SK-N-SH (cell line): ENCODE measurements around the gene NCF4. TPM values are rescaled to one million over a fixed set of nuclear protein-coding genes. Genes with fewer than 3 reads are reported as not detected.

Experiments
- CTCF ChIA-PET: fragments of 300-600, 350-600 bp; formaldehyde crosslinking; extraction: SDS; loops from one replicate; lab custom pipeline; 2021; lab: Yijun Ruan, JAX
- POLR2A ChIA-PET: fragments of 350-600 bp; sonication (Branson Sonifier 250); formaldehyde crosslinking; extraction: SDS; loops from one replicate; lab custom pipeline; 2020; ENCODE audit warnings: antibody characterized with exemption, inconsistent platforms; lab: Yijun Ruan, JAX
- DNase-seq: peaks from one replicate; pipeline ENCODE4 v3.0.0; 2012
- H2AFZ ChIP-seq: fragments of 200-600 bp; sonication (generic); 2 replicates; pipeline ENCODE4 v1.8.1; 2016; ENCODE audit warnings: antibody characterized with exemption, mild to moderate bottlenecking, low read depth
- H3F3A ChIP-seq: fragments of 200-600 bp; sonication (generic); replicated peaks from 2 replicates; pipeline ENCODE3; 2016; ENCODE audit warnings: antibody characterized with exemption, mild to moderate bottlenecking; ENCODE audit not compliant: insufficient read depth
- H3K27ac ChIP-seq, 2 experiments: fragments of 200-500 bp in 1 of 2; fragments of 200-600 bp in 1 of 2; sonication (Bioruptor generic) in 1 of 2; sonication (generic), shearing (Covaris generic) in 1 of 2; 2 replicates each; pipeline versions ENCODE4 v1.5.1 to v1.6.1; 2014 to 2016; ENCODE audit warnings: low read depth in 2 of 2, inconsistent platforms in 1 of 2, low read length in 1 of 2, mild to moderate bottlenecking in 1 of 2, mixed read lengths in 1 of 2
- H3K27me3 ChIP-seq: fragments of 200-600 bp; sonication (generic), shearing (Covaris generic); 2 replicates; pipeline ENCODE4 v1.6.1; 2016; ENCODE audit warnings: mixed run types; ENCODE audit not compliant: insufficient read depth
- H3K36me3 ChIP-seq, 2 experiments: fragments of 200-500 bp in 1 of 2; fragments of 200-600 bp in 1 of 2; sonication (Bioruptor generic) in 1 of 2; sonication (generic) in 1 of 2; replicated peaks in 1 of 2; 2 replicates each; pipeline versions ENCODE3 to v1.5.1; 2014 to 2016; ENCODE audit warnings: low read length in 1 of 2, mild to moderate bottlenecking in 1 of 2; ENCODE audit not compliant: insufficient read depth in 2 of 2, control insufficient read depth in 1 of 2
- H3K4me1 ChIP-seq, 2 experiments: fragments of 200-500 bp in 1 of 2; fragments of 200-600 bp in 1 of 2; sonication (Bioruptor generic) in 1 of 2; sonication (generic), shearing (Covaris generic) in 1 of 2; 2 replicates each; pipeline versions ENCODE4 v1.5.1 to v1.6.1; 2014 to 2016; ENCODE audit warnings: low read depth in 1 of 2, low read length in 1 of 2, mixed run types in 1 of 2; ENCODE audit not compliant: insufficient read depth in 2 of 2, control insufficient read depth in 1 of 2
- H3K4me2 ChIP-seq: fragments of 200-600 bp; sonication (generic), shearing (Covaris generic); 2 replicates; pipeline ENCODE4 v1.6.1; 2017; ENCODE audit warnings: mixed run types
- H3K4me3 ChIP-seq, 2 experiments: fragments of 200-500 bp in 1 of 2; fragments of 200-600 bp in 1 of 2; sonication (Bioruptor generic) in 1 of 2; sonication (generic), shearing (Covaris generic) in 1 of 2; 2 replicates each; pipeline versions ENCODE4 v1.5.1 to v1.8.1; 2014 to 2016; ENCODE audit warnings: low read depth in 2 of 2, inconsistent platforms in 1 of 2, low read length in 1 of 2, mild to moderate bottlenecking in 1 of 2, mixed read lengths in 1 of 2, moderate library complexity in 1 of 2
- H3K79me2 ChIP-seq: fragments of 200-600 bp; sonication (generic); 2 replicates; pipeline ENCODE4 v1.8.1; 2017; ENCODE audit warnings: mild to moderate bottlenecking; ENCODE audit not compliant: insufficient read depth
- H3K9ac ChIP-seq: fragments of 200-600 bp; sonication (generic); 2 replicates; pipeline ENCODE4 v1.6.1; 2017; ENCODE audit warnings: mixed run types
- H3K9me2 ChIP-seq: fragments of 200-600 bp; sonication (generic); 2 replicates; pipeline ENCODE4 v1.6.1; 2017; ENCODE audit warnings: mixed run types
- H3K9me3 ChIP-seq: fragments of 200-600 bp; sonication (generic); 2 replicates; pipeline ENCODE4 v1.6.1; 2017; ENCODE audit warnings: mixed run types, mild to moderate bottlenecking, moderate library complexity
- H4K20me1 ChIP-seq: fragments of 200-600 bp; sonication (generic); 2 replicates; pipeline ENCODE4 v1.6.1; 2017; ENCODE audit warnings: mild to moderate bottlenecking, mixed run types; ENCODE audit not compliant: insufficient read depth
- CHD2 ChIP-seq: fragments of 150-350 bp; IDR thresholded peaks from 2 replicates; pipeline ENCODE4 v1.6.1; 2018; ENCODE audit warnings: low read length; ENCODE audit not compliant: partially characterized antibody
- ELF1 ChIP-seq: IDR thresholded peaks from 2 replicates; pipeline ENCODE4 v1.4.0; 2012
- EP300 ChIP-seq, 2 experiments: IDR thresholded peaks; 2 replicates each; pipeline versions ENCODE4 v1.4.0 to v1.6.1; 2012; ENCODE audit warnings: borderline replicate concordance in 1 of 2, low read depth in 1 of 2, low read length in 1 of 2
- EZH2phosphoT487 ChIP-seq: fragments of 200-600 bp; sonication (generic); IDR thresholded peaks from 2 replicates; pipeline ENCODE4 v1.6.1; 2017; ENCODE audit warnings: low read depth, mixed run types, mild to moderate bottlenecking, antibody characterized with exemption, moderate library complexity, borderline replicate concordance
- FOSL2 ChIP-seq: IDR thresholded peaks from 2 replicates; pipeline ENCODE4 v1.4.0; 2012; ENCODE audit warnings: low read depth, mild to moderate bottlenecking, moderate library complexity, borderline replicate concordance
- FOXJ3 ChIP-seq: sonication (generic); formaldehyde crosslinking; IDR thresholded peaks from 2 replicates; pipeline ENCODE4 v1.5.1; 2020; ENCODE audit warnings: mild to moderate bottlenecking, missing genetic modification reagents
- FOXM1 ChIP-seq: IDR thresholded peaks from 2 replicates; pipeline ENCODE4 v1.4.0; 2012; ENCODE audit warnings: low read depth, mild to moderate bottlenecking
- JUND ChIP-seq: IDR thresholded peaks from 2 replicates; pipeline ENCODE4 v1.4.0; 2012
- MEF2A ChIP-seq: IDR thresholded peaks from 2 replicates; pipeline ENCODE4 v1.4.0; 2012; ENCODE audit warnings: low read depth, borderline replicate concordance
- MXI1 ChIP-seq: IDR thresholded peaks from 2 replicates; pipeline ENCODE4 v1.6.1; 2012; ENCODE audit warnings: mild to moderate bottlenecking, low read depth, low read length, improper control_type of control experiment
- NFIC ChIP-seq: IDR thresholded peaks from 2 replicates; pipeline ENCODE4 v1.4.0; 2012; ENCODE audit warnings: borderline replicate concordance
- NRF1 ChIP-seq: IDR thresholded peaks from 2 replicates; pipeline ENCODE4 v1.6.1; 2012; ENCODE audit warnings: low read depth, mild to moderate bottlenecking, low read length
- POLR2AphosphoS5 ChIP-seq: IDR thresholded peaks from 2 replicates; pipeline ENCODE4 v1.6.1; 2012; ENCODE audit warnings: low read depth, low read length
- SIN3A ChIP-seq: IDR thresholded peaks from 2 replicates; pipeline ENCODE4 v1.6.1; 2012; ENCODE audit warnings: low read depth, mild to moderate bottlenecking, low read length, moderate library complexity, borderline replicate concordance
- WGBS: methylation state at CpG from one replicate; pipeline ENCODE4 v1.1.6; 2017; ENCODE audit warnings: low lambda C conversion rate; 5-methylcytosine and 5-hydroxymethylcytosine counted together
- polyA plus RNA-seq, 3 experiments: library from polyadenylated mRNA; depleted of rRNA; stranded (reverse); fragments of >200 nt; gene quantifications; 2 replicates each; pipeline ENCODE4 v1.2.3, GENCODE V29; 2012
- TF ChIP-seq, protein P1 (sequence below): IDR thresholded peaks from 2 replicates; pipeline ENCODE4 v1.4.0; 2012; ENCODE audit warnings: low read depth, borderline replicate concordance
- TF ChIP-seq, protein P2 (sequence below): IDR thresholded peaks from 2 replicates; pipeline ENCODE4 v1.4.0; 2012; ENCODE audit warnings: low read depth
- TF ChIP-seq, protein P3 (sequence below): IDR thresholded peaks from 2 replicates; pipeline ENCODE4 v1.4.0; 2012; ENCODE audit warnings: low read depth, borderline replicate concordance
- TF ChIP-seq, protein P4 (sequence below): IDR thresholded peaks from 2 replicates; pipeline ENCODE4 v1.6.1; 2012; ENCODE audit warnings: mild to moderate bottlenecking, low read depth, low read length, moderate library complexity
- TF ChIP-seq, protein P5 (sequence below): fragments of 150-350 bp; IDR thresholded peaks from 2 replicates; pipeline ENCODE4 v1.6.1; 2017; ENCODE audit warnings: antibody characterized with exemption, low read length, low read depth, borderline replicate concordance

NCF4 gene
- polyA plus RNA-seq, 1 of the 3 experiments (the other 2 are of a cell fraction) = not detected

DNA sequence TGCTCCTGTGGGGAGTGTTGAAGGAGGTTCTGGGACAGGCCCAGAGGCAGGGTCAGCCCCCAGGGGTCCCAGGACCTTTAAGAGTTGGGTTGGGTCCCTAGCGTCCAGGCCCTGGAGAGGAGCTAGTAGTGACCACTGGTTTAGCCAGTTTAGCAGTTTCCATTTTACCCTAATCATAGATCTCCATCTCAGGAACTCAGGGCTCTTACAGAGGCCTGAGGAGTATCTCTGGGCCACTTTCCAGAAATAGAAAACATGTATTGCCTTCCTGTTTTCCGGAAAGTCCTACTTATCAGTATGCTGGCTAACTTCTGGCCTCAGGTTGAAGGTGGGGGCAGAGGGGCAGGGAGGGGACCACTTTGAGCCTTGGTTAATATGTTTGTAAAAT, 13.5 kb downstream of the NCF4 start:
- Histone ChIP-seq H3K36me3 (no peaks in the 10 kb centered on the region), H3K27ac (no peak overlapping the region), H2AFZ (no peak overlapping the region), H3K9me2 (no peaks in the 10 kb centered on the region), H3K79me2 (no peaks in the 10 kb centered on the region)
- TF ChIP-seq NRF1 = no peak
- TF ChIP-seq JUND = no peak
- TF ChIP-seq MEF2A = no peak
- TF ChIP-seq SIN3A = no peak
- no peak for TF ChIP-seq MXI1
- TF ChIP-seq, all 33 proteins: peak for 0
- H3K27me3 ChIP-seq = no peaks in the 10 kb centered on the region; the same call in none of the 2 replicates
- H3K9me3 ChIP-seq = no peaks in the 10 kb centered on the region
- H4K20me1 ChIP-seq = no peaks in the 10 kb centered on the region
- peaks cover 0 to 13% of the 10 kb centered on the region in 2 experiments; a peak in 1 of 4 replicates for H3K4me1 ChIP-seq
- 93% methylated on average over 1 of the region's 2 CpGs for WGBS
- no peak overlapping the region for H3K4me3 ChIP-seq
- no peak overlapping the region for H3K9ac ChIP-seq
- no peak for DNase-seq
- no peaks in the 10 kb centered on the region for H3F3A ChIP-seq
- no peak overlapping the region for H3K4me2 ChIP-seq
- ChIA-PET POLR2A (no interaction called here), CTCF (interaction anchor here (0.6 to 1.4 kb wide), 4 partner anchors 18 to 103 kb away, joined by 3 to 6 read pairs (median 4); no protein-coding TSS in a partner anchor)

DNA sequence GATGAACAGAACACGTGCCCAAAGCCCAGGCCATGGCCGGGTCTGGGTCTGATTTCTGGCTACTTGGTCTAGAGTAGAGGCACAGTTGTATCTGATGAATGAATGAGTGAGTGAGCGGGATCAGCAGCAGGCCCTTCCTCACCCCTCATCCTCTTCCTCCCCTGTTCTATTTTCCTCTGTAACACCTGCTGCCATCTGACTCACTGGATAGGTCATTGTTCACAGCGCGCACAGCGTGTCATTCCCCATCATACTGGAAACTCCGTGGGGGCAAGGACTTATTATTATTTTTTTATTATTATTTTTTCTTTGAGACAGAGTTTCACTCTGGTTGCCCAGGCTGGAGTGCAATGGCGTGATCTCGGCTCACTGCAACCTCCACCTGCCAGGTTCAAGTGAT, 13.9 kb downstream of the NCF4 start:
- Histone ChIP-seq H3K9me3 (no peaks in the 10 kb centered on the region), H4K20me1 (no peaks in the 10 kb centered on the region), H3K79me2 (no peaks in the 10 kb centered on the region), H3K4me3 (no peak overlapping the region), H3K9ac (no peak overlapping the region), H2AFZ (no peak overlapping the region), H3K36me3 (no peaks in the 10 kb centered on the region), H3K27ac (no peak overlapping the region), H3K9me2 (no peaks in the 10 kb centered on the region), H3F3A (no peaks in the 10 kb centered on the region), H3K27me3 (no peaks in the 10 kb centered on the region; the same call in none of the 2 replicates), H3K4me1 (peaks cover 0 to 13% of the 10 kb centered on the region in 2 experiments; a peak in 1 of 4 replicates), H3K4me2 (no peak overlapping the region)
- 74% methylated on average over 8 of the region's 9 CpGs for WGBS
- POLR2A ChIA-PET = no interaction called here
- TF ChIP-seq FOSL2 (no peak), NFIC (no peak), FOXJ3 (CRISPR knock-in tag) (no peak), ELF1 (no peak), CHD2 (no peak), FOXM1 (no peak), MXI1 (no peak), SIN3A (no peak), EZH2phosphoT487 (no peak), POLR2AphosphoS5 (no peak), MEF2A (no peak), EP300 (IDR thresholded peaks at IDR 0.05; ENCODE audit: borderline replicate concordance in 1 of 2, low read depth in 1 of 2, low read length in 1 of 2) (no peak)
- TF ChIP-seq, protein P1, sequence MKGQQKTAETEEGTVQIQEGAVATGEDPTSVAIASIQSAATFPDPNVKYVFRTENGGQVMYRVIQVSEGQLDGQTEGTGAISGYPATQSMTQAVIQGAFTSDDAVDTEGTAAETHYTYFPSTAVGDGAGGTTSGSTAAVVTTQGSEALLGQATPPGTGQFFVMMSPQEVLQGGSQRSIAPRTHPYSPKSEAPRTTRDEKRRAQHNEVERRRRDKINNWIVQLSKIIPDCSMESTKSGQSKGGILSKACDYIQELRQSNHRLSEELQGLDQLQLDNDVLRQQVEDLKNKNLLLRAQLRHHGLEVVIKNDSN = no peak
- TF ChIP-seq, protein P2, sequence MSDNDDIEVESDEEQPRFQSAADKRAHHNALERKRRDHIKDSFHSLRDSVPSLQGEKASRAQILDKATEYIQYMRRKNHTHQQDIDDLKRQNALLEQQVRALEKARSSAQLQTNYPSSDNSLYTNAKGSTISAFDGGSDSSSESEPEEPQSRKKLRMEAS = no peak
- TF ChIP-seq, protein P3, sequence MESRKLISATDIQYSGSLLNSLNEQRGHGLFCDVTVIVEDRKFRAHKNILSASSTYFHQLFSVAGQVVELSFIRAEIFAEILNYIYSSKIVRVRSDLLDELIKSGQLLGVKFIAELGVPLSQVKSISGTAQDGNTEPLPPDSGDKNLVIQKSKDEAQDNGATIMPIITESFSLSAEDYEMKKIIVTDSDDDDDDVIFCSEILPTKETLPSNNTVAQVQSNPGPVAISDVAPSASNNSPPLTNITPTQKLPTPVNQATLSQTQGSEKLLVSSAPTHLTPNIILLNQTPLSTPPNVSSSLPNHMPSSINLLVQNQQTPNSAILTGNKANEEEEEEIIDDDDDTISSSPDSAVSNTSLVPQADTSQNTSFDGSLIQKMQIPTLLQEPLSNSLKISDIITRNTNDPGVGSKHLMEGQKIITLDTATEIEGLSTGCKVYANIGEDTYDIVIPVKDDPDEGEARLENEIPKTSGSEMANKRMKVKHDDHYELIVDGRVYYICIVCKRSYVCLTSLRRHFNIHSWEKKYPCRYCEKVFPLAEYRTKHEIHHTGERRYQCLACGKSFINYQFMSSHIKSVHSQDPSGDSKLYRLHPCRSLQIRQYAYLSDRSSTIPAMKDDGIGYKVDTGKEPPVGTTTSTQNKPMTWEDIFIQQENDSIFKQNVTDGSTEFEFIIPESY = no peak
- TF ChIP-seq, protein P4, sequence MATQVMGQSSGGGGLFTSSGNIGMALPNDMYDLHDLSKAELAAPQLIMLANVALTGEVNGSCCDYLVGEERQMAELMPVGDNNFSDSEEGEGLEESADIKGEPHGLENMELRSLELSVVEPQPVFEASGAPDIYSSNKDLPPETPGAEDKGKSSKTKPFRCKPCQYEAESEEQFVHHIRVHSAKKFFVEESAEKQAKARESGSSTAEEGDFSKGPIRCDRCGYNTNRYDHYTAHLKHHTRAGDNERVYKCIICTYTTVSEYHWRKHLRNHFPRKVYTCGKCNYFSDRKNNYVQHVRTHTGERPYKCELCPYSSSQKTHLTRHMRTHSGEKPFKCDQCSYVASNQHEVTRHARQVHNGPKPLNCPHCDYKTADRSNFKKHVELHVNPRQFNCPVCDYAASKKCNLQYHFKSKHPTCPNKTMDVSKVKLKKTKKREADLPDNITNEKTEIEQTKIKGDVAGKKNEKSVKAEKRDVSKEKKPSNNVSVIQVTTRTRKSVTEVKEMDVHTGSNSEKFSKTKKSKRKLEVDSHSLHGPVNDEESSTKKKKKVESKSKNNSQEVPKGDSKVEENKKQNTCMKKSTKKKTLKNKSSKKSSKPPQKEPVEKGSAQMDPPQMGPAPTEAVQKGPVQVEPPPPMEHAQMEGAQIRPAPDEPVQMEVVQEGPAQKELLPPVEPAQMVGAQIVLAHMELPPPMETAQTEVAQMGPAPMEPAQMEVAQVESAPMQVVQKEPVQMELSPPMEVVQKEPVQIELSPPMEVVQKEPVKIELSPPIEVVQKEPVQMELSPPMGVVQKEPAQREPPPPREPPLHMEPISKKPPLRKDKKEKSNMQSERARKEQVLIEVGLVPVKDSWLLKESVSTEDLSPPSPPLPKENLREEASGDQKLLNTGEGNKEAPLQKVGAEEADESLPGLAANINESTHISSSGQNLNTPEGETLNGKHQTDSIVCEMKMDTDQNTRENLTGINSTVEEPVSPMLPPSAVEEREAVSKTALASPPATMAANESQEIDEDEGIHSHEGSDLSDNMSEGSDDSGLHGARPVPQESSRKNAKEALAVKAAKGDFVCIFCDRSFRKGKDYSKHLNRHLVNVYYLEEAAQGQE = no peak
- TF ChIP-seq, protein P5, sequence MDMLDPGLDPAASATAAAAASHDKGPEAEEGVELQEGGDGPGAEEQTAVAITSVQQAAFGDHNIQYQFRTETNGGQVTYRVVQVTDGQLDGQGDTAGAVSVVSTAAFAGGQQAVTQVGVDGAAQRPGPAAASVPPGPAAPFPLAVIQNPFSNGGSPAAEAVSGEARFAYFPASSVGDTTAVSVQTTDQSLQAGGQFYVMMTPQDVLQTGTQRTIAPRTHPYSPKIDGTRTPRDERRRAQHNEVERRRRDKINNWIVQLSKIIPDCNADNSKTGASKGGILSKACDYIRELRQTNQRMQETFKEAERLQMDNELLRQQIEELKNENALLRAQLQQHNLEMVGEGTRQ = no peak
- no peak for DNase-seq
- CTCF ChIA-PET = interaction anchor here (0.7 to 1.0 kb wide), 2 partner anchors 19 to 93 kb away, joined by 3 to 4 read pairs; no protein-coding TSS in a partner anchor
